ENCODE measurements around the gene VCPKMT.

- TF ChIP-seq CTCF (IDR thresholded peaks at IDR 0.05) (no peak), POLR2A (IDR thresholded peaks at IDR 0.05) (no peak)
Measured at GRCh38 chr14:50094056-50094755, 22.2 kb downstream of the VCPKMT start.

Data from esophagus squamous epithelium (tissue), 4 donors.